GM12878 (cell line): ENCODE measurements around the gene HTD2. TPM values are rescaled to one million over a fixed set of nuclear protein-coding genes. Genes with fewer than 3 reads are reported as not detected.

Source experiments
- ATF2 ChIP-seq: IDR thresholded peaks from 2 replicates; pipeline ENCODE4 v1.6.1; 2012; ENCODE audit warnings: low read length, inconsistent platforms
- BHLHE40 ChIP-seq, 2 experiments: fragments of 450-650 bp in 1 of 2; IDR thresholded peaks; 2 replicates each; pipeline ENCODE4 v1.6.1; 2011 to 2017; ENCODE audit warnings: low read depth in 2 of 2, borderline replicate concordance in 1 of 2, improper control_type of control experiment in 1 of 2, low read length in 1 of 2, mild to moderate bottlenecking in 1 of 2
- CBFB ChIP-seq: IDR thresholded peaks from 2 replicates; pipeline ENCODE4 v1.6.1; 2016; ENCODE audit warnings: antibody characterized with exemption, low read depth
- CHD2 ChIP-seq: IDR thresholded peaks from 2 replicates; pipeline ENCODE4 v1.6.1; 2011; ENCODE audit warnings: low read depth, low read length, improper control_type of control experiment, borderline replicate concordance
- EP300 ChIP-seq, 2 experiments: fragments of 150-350 bp in 1 of 2; IDR thresholded peaks; 2 replicates each; pipeline ENCODE4 v1.6.1; 2011 to 2012; ENCODE audit warnings: low read depth in 2 of 2, low read length in 2 of 2, borderline replicate concordance in 1 of 2, improper control_type of control experiment in 1 of 2, inconsistent platforms in 1 of 2; ENCODE audit not compliant: control insufficient read depth in 1 of 2
- HDAC6 ChIP-seq: fragments of 200-600 bp; sonication (generic); IDR thresholded peaks from one replicate; pipeline ENCODE4 v1.8.0; 2017; ENCODE audit warnings: antibody characterized with exemption; ENCODE audit not compliant: unreplicated experiment
- IRF4 ChIP-seq: IDR thresholded peaks from 2 replicates; pipeline ENCODE4 v1.6.1; 2011; ENCODE audit warnings: low read depth, low read length
- IRF5 ChIP-seq: fragments of 450-650 bp; IDR thresholded peaks from 2 replicates; pipeline ENCODE4 v1.6.1; 2017; ENCODE audit warnings: borderline replicate concordance
- KAT2A ChIP-seq: conservative IDR thresholded peaks from 2 replicates; pipeline ENCODE4 v1.6.1; 2011; ENCODE audit warnings: low read depth, low read length; ENCODE audit not compliant: control insufficient read depth
- MLLT1 ChIP-seq: fragments of 450-650 bp; IDR thresholded peaks from 2 replicates; pipeline ENCODE4 v1.6.1; 2016; ENCODE audit warnings: mild to moderate bottlenecking
- MYC ChIP-seq: IDR thresholded peaks from 2 replicates; pipeline ENCODE4 v1.6.1; 2011; ENCODE audit warnings: mild to moderate bottlenecking, low read length, moderate library complexity, inconsistent platforms; ENCODE audit not compliant: insufficient read depth, insufficient replicate concordance, insufficient read length, severe bottlenecking
- NFYB ChIP-seq: IDR thresholded peaks from 2 replicates; pipeline ENCODE4 v1.6.1; 2011; ENCODE audit warnings: low read depth, mild to moderate bottlenecking, low read length, improper control_type of control experiment, moderate library complexity; ENCODE audit not compliant: insufficient read depth
- POLR2A ChIP-seq: IDR thresholded peaks from 2 replicates; pipeline ENCODE4 v1.6.1; 2011; ENCODE audit warnings: low read depth, mild to moderate bottlenecking, low read length
- POU2F2 ChIP-seq: IDR thresholded peaks from 3 replicates; pipeline ENCODE4 v1.6.1; 2011; ENCODE audit warnings: low read depth, mild to moderate bottlenecking, low read length, borderline replicate concordance
- PRDM15 ChIP-seq: fragments of 450-650 bp; formaldehyde crosslinking; IDR thresholded peaks from 2 replicates; pipeline ENCODE4 v1.4.0; 2020; ENCODE audit warnings: mild to moderate bottlenecking, moderate library complexity
- RAD51 ChIP-seq: fragments of 450-650 bp; IDR thresholded peaks from 2 replicates; pipeline ENCODE4 v1.6.1; 2016; ENCODE audit warnings: moderate library complexity, mild to moderate bottlenecking, inconsistent platforms
- RCOR1 ChIP-seq: conservative IDR thresholded peaks from 2 replicates; pipeline ENCODE4 v1.6.1; 2012; ENCODE audit warnings: low read depth, low read length, improper control_type of control experiment
- SMARCA5 ChIP-seq: fragments of 450-650 bp; IDR thresholded peaks from 2 replicates; pipeline ENCODE4 v1.6.1; 2017; ENCODE audit warnings: mild to moderate bottlenecking
- STAT1 ChIP-seq: fragments of 450-650 bp; conservative IDR thresholded peaks from 2 replicates; pipeline ENCODE4 v1.6.1; 2014; ENCODE audit warnings: antibody characterized with exemption, mild to moderate bottlenecking
- TCF12 ChIP-seq: IDR thresholded peaks from 2 replicates; pipeline ENCODE4 v1.6.1; 2011; ENCODE audit warnings: low read depth, mild to moderate bottlenecking, low read length
- YBX1 ChIP-seq: fragments of 450-650 bp; IDR thresholded peaks from 2 replicates; pipeline ENCODE4 v1.6.1; 2016; ENCODE audit warnings: antibody characterized with exemption
- polyA plus RNA-seq, 11 experiments: library from polyadenylated mRNA; depleted of rRNA in 4 of 11; unstranded in 6 of 11; stranded (reverse) in 5 of 11; fragments of >200 nt; fragmentation: Nextera tagmentation in 4 of 11; fragmentation: Illumina TruSeq in 1 of 11; extraction: Ambion mirVana in 4 of 11; extraction: Trizol in 1 of 11; gene quantifications; 1 replicate in 1 of 11; 2 replicates in 10 of 11; pipeline versions ENCODE4 v1.2.1 to v1.2.3, GENCODE V29; 2011 to 2016; ENCODE audit warnings: inconsistent platforms in 2 of 11, missing spikeins in 2 of 11, low read depth in 1 of 11
- total RNA-seq, 4 experiments: library from RNA; depleted of rRNA in 3 of 4; stranded (reverse); fragments of >200 nt in 3 of 4; fragmentation: Illumina TruSeq in 1 of 4; extraction: Trizol in 1 of 4; gene quantifications; 2 replicates each; pipeline versions ENCODE4 v1.2.1 to v1.2.3, GENCODE V29; 2013 to 2021

The HTD2 gene
- total and polyA plus RNA-seq, 10 of the 15 experiments (the other 5 are each of a cell fraction or from before 2014, with no cell fraction given) = 5.9 to 24.7 (median 9.5) TPM

- no peak for TF ChIP-seq MYC
- peak; percentile 97 for TF ChIP-seq SMARCA5
- peak in 1 of 2 experiments; percentile 43; a peak in 1 of 4 replicates for TF ChIP-seq EP300 (IDR thresholded peaks at IDR 0.05; ENCODE audit: borderline replicate concordance in 1 of 2, control insufficient read depth in 1 of 2, low read depth in 2 of 2, low read length in 2 of 2)
- peak; percentile 63; the same call in 2 of the 3 replicates for TF ChIP-seq POU2F2
- TF ChIP-seq CHD2 = peak; percentile 76
- no peak for TF ChIP-seq KAT2A
- TF ChIP-seq YBX1 = no peak
- TF ChIP-seq STAT1 = peak; percentile 91; the same call in 1 of the 2 replicates
- TF ChIP-seq NFYB = no peak; the same call in 1 of the 2 replicates
- no peak for TF ChIP-seq RCOR1
- peak; percentile 82 for TF ChIP-seq ATF2
- no peak for TF ChIP-seq IRF5
- peak; percentile 84 for TF ChIP-seq POLR2A
- 0 out of 2 replicates have a peak, but pooled peaks have one; percentile 56 for TF ChIP-seq IRF4
- no peak for TF ChIP-seq TCF12
- peak; percentile 90 for TF ChIP-seq CBFB
- TF ChIP-seq MLLT1 = peak; percentile 90
- TF ChIP-seq BHLHE40 (IDR thresholded peaks at IDR 0.05; ENCODE audit: borderline replicate concordance in 1 of 2, low read depth in 2 of 2, low read length in 1 of 2) = peak; percentile 75 to 86
- TF ChIP-seq PRDM15 (CRISPR knock-in tag) = peak; percentile 76; the same call in 1 of the 2 replicates
- no peak for TF ChIP-seq RAD51
- TF ChIP-seq HDAC6 = no peak
Measured at GRCh38 chr3:58305882-58306711, at the start of gene HTD2, which contains the start of gene RPP14 (continued).
